ENCODE results near the gene GCK. TPM values are rescaled to one million over a fixed set of nuclear protein-coding genes. Genes with fewer than 3 reads are reported as not detected.

Gene GCK
- total and polyA plus RNA-seq, 4 donors: 0.09 to 12.7 (median 0.44) TPM

- Histone ChIP-seq H3K4me1 (ENCODE audit: control insufficient read depth in 4 of 4, insufficient read depth in 4 of 4, low read length in 3 of 4) (peaks cover 0 to 9% (median 4%) of the 10 kb centered on the region in 4 donors), H3K27ac (ENCODE audit: low read depth in 1 of 2, low read length in 2 of 2) (no peak overlapping the region), H3K4me3 (ENCODE audit: low read depth in 1 of 3, low read length in 3 of 3) (no peak overlapping the region), H3K27me3 (ENCODE audit: control insufficient read depth in 4 of 4, insufficient read depth in 4 of 4, low read length in 3 of 4) (no peaks in the 10 kb centered on the region), H3K9ac (ENCODE audit: low read depth in 1 of 2, low read length in 2 of 2) (no peak overlapping the region), H3K36me3 (ENCODE audit: control insufficient read depth in 4 of 4, insufficient read depth in 3 of 4, low read depth in 1 of 4, low read length in 3 of 4) (peaks cover 6 to 49% (median 23%) of the 10 kb centered on the region in 4 donors), H3K9me3 (ENCODE audit: control insufficient read depth in 4 of 4, low read length in 3 of 4) (no peaks in the 10 kb centered on the region)
- DNase-seq (ENCODE audit: low spot score): no peak
- no peak for TF ChIP-seq FOXA2 (IDR thresholded peaks at IDR 0.05)
- no peak for TF ChIP-seq GABPA (IDR thresholded peaks at IDR 0.05 in 1 of 2, conservative IDR thresholded peaks at IDR 0.05 in 1 of 2)
- no peak for TF ChIP-seq HNF4A (conservative IDR thresholded peaks at IDR 0.05)
- TF ChIP-seq, protein P1, sequence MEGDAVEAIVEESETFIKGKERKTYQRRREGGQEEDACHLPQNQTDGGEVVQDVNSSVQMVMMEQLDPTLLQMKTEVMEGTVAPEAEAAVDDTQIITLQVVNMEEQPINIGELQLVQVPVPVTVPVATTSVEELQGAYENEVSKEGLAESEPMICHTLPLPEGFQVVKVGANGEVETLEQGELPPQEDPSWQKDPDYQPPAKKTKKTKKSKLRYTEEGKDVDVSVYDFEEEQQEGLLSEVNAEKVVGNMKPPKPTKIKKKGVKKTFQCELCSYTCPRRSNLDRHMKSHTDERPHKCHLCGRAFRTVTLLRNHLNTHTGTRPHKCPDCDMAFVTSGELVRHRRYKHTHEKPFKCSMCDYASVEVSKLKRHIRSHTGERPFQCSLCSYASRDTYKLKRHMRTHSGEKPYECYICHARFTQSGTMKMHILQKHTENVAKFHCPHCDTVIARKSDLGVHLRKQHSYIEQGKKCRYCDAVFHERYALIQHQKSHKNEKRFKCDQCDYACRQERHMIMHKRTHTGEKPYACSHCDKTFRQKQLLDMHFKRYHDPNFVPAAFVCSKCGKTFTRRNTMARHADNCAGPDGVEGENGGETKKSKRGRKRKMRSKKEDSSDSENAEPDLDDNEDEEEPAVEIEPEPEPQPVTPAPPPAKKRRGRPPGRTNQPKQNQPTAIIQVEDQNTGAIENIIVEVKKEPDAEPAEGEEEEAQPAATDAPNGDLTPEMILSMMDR (IDR thresholded peaks at IDR 0.05; ENCODE audit: low read depth, low read length, missing input control): no peak
- 95% methylated on average over 25 of the region's 25 CpGs for WGBS
Measured at GRCh38 chr7:44116789-44117666, 72.2 kb downstream of the GCK start.

DNA sequence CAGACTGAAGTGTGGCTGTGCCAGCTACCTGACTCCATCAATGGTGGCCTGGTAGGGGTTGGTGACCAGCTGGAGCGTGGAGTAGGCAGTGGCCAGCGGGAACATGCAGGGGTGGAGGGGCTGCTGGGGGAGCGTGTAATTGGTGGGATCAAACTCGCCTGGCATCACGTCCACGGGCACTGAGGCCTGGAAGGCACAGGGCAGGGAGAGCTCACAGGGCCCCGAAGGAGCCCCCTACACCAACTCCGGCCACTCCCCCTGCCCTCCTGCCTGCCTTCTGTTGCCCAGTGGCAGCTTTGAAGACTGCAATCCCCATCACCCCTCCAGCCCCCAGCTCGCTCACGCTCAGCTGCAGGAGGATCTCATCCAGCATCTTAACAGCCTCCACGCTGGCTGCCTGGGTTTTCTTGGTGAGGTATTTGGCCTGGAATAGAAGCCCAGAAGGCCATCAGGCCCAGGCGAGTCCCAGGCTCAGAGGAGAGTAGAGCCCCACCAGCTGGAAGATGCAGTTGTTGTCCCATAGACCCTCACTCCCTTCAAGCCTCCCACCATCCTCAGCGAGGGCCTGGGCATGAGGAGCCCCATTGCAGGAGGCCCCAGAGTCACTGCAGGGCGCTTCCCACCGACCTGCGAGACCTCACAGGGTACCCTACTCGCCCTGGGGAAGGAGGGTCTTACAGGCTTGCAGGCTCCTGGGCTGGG lies 73.0 kb downstream of the GCK start:
- H3K27ac ChIP-seq (ENCODE audit: low read depth in 1 of 2, low read length in 2 of 2): no peak overlapping the region
- H3K4me1 ChIP-seq (ENCODE audit: control insufficient read depth in 4 of 4, insufficient read depth in 4 of 4, low read length in 3 of 4): peaks cover 0 to 9% (median 2%) of the 10 kb centered on the region in 4 donors
- H3K36me3 ChIP-seq (ENCODE audit: control insufficient read depth in 4 of 4, insufficient read depth in 3 of 4, low read depth in 1 of 4, low read length in 3 of 4): peaks cover 6 to 49% (median 23%) of the 10 kb centered on the region in 4 donors

More for the DNA sequence above, 73.0 kb downstream of the GCK start:
- DNase-seq (ENCODE audit: low spot score): no peak
- TF ChIP-seq, protein P1 (IDR thresholded peaks at IDR 0.05; ENCODE audit: low read depth, low read length, missing input control): no peak
- no peak for TF ChIP-seq NR2F2 (IDR thresholded peaks at IDR 0.05)
- TF ChIP-seq GABPA (IDR thresholded peaks at IDR 0.05 in 1 of 2, conservative IDR thresholded peaks at IDR 0.05 in 1 of 2): no peak
- TF ChIP-seq FOXA2 (IDR thresholded peaks at IDR 0.05): no peak
- no peak for TF ChIP-seq EGR1 (IDR thresholded peaks at IDR 0.05; ENCODE audit: low read depth in 2 of 2)
- no peak for TF ChIP-seq MAX (IDR thresholded peaks at IDR 0.05)
- TF ChIP-seq HNF4G (IDR thresholded peaks at IDR 0.05): no peak
- no peak for TF ChIP-seq HNF4A (conservative IDR thresholded peaks at IDR 0.05)
- H3K4me3 ChIP-seq (ENCODE audit: low read depth in 1 of 3, low read length in 3 of 3): no peak overlapping the region
- H3K9me3 ChIP-seq (ENCODE audit: control insufficient read depth in 4 of 4, low read length in 3 of 4): no peaks in the 10 kb centered on the region
- H3K27me3 ChIP-seq (ENCODE audit: control insufficient read depth in 4 of 4, insufficient read depth in 4 of 4, low read length in 3 of 4): no peaks in the 10 kb centered on the region
- H3K9ac ChIP-seq (ENCODE audit: low read depth in 1 of 2, low read length in 2 of 2): no peak overlapping the region
- 94% methylated on average over 17 of the region's 17 CpGs for WGBS
